Neural crest cell (in vitro differentiated cells): Measurements from ENCODE around the gene KCTD10. TPM values are rescaled to one million over a fixed set of nuclear protein-coding genes. Genes with fewer than 3 reads are reported as not detected.

Experiments
- DNase-seq: peaks from one replicate; pipeline ENCODE4 v3.0.0; 2021; ENCODE audit warnings: low read depth, mixed read lengths, low spot score
- H3K27ac Mint-ChIP-seq: one replicate; pipeline ENCODE4 v1.8.0; 2021; ENCODE audit warnings: mild to moderate bottlenecking, mixed read lengths; ENCODE audit not compliant: unreplicated experiment
- H3K27me3 Mint-ChIP-seq: 2 replicates; pipeline ENCODE4 v1.8.0; 2021; ENCODE audit warnings: low read depth, mild to moderate bottlenecking, mixed read lengths
- H3K36me3 Mint-ChIP-seq: 2 replicates; pipeline ENCODE4 v1.8.0; 2021; ENCODE audit warnings: low read depth, mild to moderate bottlenecking, mixed read lengths
- H3K4me1 Mint-ChIP-seq: 2 replicates; pipeline ENCODE4 v1.8.0; 2021; ENCODE audit warnings: mixed read lengths
- H3K4me3 Mint-ChIP-seq: one replicate; pipeline ENCODE4 v1.8.0; 2021; ENCODE audit warnings: mild to moderate bottlenecking, mixed read lengths
- H3K9me3 Mint-ChIP-seq: 2 replicates; pipeline ENCODE4 v1.8.0; 2021; ENCODE audit warnings: mixed read lengths
- CTCF ChIP-seq: fragments of 200-600 bp; sonication (generic); conservative IDR thresholded peaks from 2 replicates; pipeline ENCODE4 v1.5.0; 2021; ENCODE audit warnings: antibody characterized with exemption, mild to moderate bottlenecking
- total RNA-seq: library from RNA; stranded (reverse); gene quantifications from 2 replicates; pipeline ENCODE4 v1.2.1, GENCODE V29; 2021

Gene KCTD10
- total RNA-seq, 1 donor from 2014 or later: 66.4 TPM

- Mint-ChIP-seq H3K4me3 (no peak overlapping the region), H3K27ac (no peak overlapping the region), H3K27me3 (no peaks in the 10 kb centered on the region), H3K4me1 (peaks cover 3% of the 10 kb centered on the region), H3K36me3 (peaks cover 4% of the 10 kb centered on the region), H3K9me3 (no peaks in the 10 kb centered on the region)
- TF ChIP-seq CTCF: no peak
- DNase-seq: no peak
Measured at GRCh38 chr12:109513977-109514376, 36.9 kb upstream of the KCTD10 start.

- Mint-ChIP-seq H3K4me3 (no peak overlapping the region), H3K36me3 (peaks cover 4% of the 10 kb centered on the region), H3K27ac (peak overlapping the region; percentile 39), H3K9me3 (no peaks in the 10 kb centered on the region), H3K27me3 (no peaks in the 10 kb centered on the region), H3K4me1 (no peaks in the 10 kb centered on the region)
- no peak for TF ChIP-seq CTCF
- no peak for DNase-seq
Measured at GRCh38 chr12:109513051-109513450, 36.0 kb upstream of the KCTD10 start.

GRCh38 chr12:109512608-109513007 is 35.5 kb upstream of the KCTD10 start:
- H3K9me3 Mint-ChIP-seq: no peaks in the 10 kb centered on the region
- H3K27ac Mint-ChIP-seq: no peak overlapping the region
- H3K36me3 Mint-ChIP-seq: peaks cover 4% of the 10 kb centered on the region

GRCh38 chr12:109510196-109510595 is 33.1 kb upstream of the KCTD10 start:
- H3K36me3 Mint-ChIP-seq: peaks cover 4% of the 10 kb centered on the region
- no peak overlapping the region for H3K4me3 Mint-ChIP-seq
- no peaks in the 10 kb centered on the region for H3K27me3 Mint-ChIP-seq
- no peak overlapping the region for H3K27ac Mint-ChIP-seq
- H3K4me1 Mint-ChIP-seq: no peaks in the 10 kb centered on the region
- no peak for DNase-seq
- no peak for TF ChIP-seq CTCF
- no peaks in the 10 kb centered on the region for H3K9me3 Mint-ChIP-seq

More at GRCh38 chr12:109512608-109513007, 35.5 kb upstream of the KCTD10 start:
- no peaks in the 10 kb centered on the region for H3K27me3 Mint-ChIP-seq
- H3K4me3 Mint-ChIP-seq: no peak overlapping the region
- no peak for TF ChIP-seq CTCF
- no peaks in the 10 kb centered on the region for H3K4me1 Mint-ChIP-seq
- no peak for DNase-seq

- peak overlapping the region; percentile 51 for H3K27ac Mint-ChIP-seq
- no peaks in the 10 kb centered on the region for H3K9me3 Mint-ChIP-seq
- H3K4me3 Mint-ChIP-seq: no peak overlapping the region
- DNase-seq: no peak
- H3K4me1 Mint-ChIP-seq: no peaks in the 10 kb centered on the region
- H3K36me3 Mint-ChIP-seq: peaks cover 8% of the 10 kb centered on the region
- no peak for TF ChIP-seq CTCF
- no peaks in the 10 kb centered on the region for H3K27me3 Mint-ChIP-seq
Measured at GRCh38 chr12:109504068-109504467, 27.0 kb upstream of the KCTD10 start.

GRCh38 chr12:109503611-109504010 is 26.5 kb upstream of the KCTD10 start:
- no peak for DNase-seq
- TF ChIP-seq CTCF: no peak
- H3K4me1 Mint-ChIP-seq: no peaks in the 10 kb centered on the region
- peaks cover 8% of the 10 kb centered on the region for H3K36me3 Mint-ChIP-seq
- H3K27ac Mint-ChIP-seq: no peak overlapping the region
- H3K9me3 Mint-ChIP-seq: no peaks in the 10 kb centered on the region
- H3K27me3 Mint-ChIP-seq: no peaks in the 10 kb centered on the region
- no peak overlapping the region for H3K4me3 Mint-ChIP-seq
